ENCODE data around the gene PSMC3. TPM values are rescaled to one million over a fixed set of nuclear protein-coding genes. Genes with fewer than 3 reads are reported as not detected.
A peak's percentile ranks its signal among the peaks of the same experiment; 100 is the strongest.

Gene PSMC3
- total and polyA plus RNA-seq, 9 of the 15 experiments (the other 6 are each of a cell fraction or from before 2014, with no cell fraction given): 44.3 to 324 (median 240) TPM

- TF ChIP-seq ETS1 (conservative IDR thresholded peaks at IDR 0.05; ENCODE audit: control insufficient read depth, low read depth, low read length): peak; percentile 13; the same call in 1 of the 2 replicates
- TF ChIP-seq ETV5 (CRISPR knock-in tag; IDR thresholded peaks at IDR 0.05; ENCODE audit: low read depth): peak; percentile 38; the same call in 1 of the 2 replicates
- no peak for TF ChIP-seq HLTF (IDR thresholded peaks at IDR 0.05)
- peak; percentile 56 for TF ChIP-seq TAF1 (IDR thresholded peaks at IDR 0.05; ENCODE audit: control insufficient read depth, extremely low read depth, insufficient read depth, low read length, severe bottlenecking)
- no peak for TF ChIP-seq CEBPZ (IDR thresholded peaks at IDR 0.05; ENCODE audit: borderline replicate concordance, low read depth, low read length)
- TF ChIP-seq, protein P1, sequence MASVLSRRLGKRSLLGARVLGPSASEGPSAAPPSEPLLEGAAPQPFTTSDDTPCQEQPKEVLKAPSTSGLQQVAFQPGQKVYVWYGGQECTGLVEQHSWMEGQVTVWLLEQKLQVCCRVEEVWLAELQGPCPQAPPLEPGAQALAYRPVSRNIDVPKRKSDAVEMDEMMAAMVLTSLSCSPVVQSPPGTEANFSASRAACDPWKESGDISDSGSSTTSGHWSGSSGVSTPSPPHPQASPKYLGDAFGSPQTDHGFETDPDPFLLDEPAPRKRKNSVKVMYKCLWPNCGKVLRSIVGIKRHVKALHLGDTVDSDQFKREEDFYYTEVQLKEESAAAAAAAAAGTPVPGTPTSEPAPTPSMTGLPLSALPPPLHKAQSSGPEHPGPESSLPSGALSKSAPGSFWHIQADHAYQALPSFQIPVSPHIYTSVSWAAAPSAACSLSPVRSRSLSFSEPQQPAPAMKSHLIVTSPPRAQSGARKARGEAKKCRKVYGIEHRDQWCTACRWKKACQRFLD (CRISPR knock-in tag; IDR thresholded peaks at IDR 0.05): peak; percentile 89
- TF ChIP-seq ZNF589 (CRISPR knock-in tag; IDR thresholded peaks at IDR 0.05; ENCODE audit: low read depth): peak; percentile 87
- TF ChIP-seq SREBF1 (IDR thresholded peaks at IDR 0.05; ENCODE audit: borderline replicate concordance, low read depth, low read length): no peak
- TF ChIP-seq CBX8 (IDR thresholded peaks at IDR 0.05; ENCODE audit: borderline replicate concordance, extremely low read depth, low read depth, low read length, poor library complexity, severe bottlenecking): no peak
- TF ChIP-seq ARID2 (IDR thresholded peaks at IDR 0.05): 0 out of 2 replicates have a peak, but pooled peaks have one; percentile 18
- no peak; the same call in 1 of the 2 replicates for TF ChIP-seq PHB2 (IDR thresholded peaks at IDR 0.05; ENCODE audit: low read depth)
- no peak for TF ChIP-seq HNRNPL (IDR thresholded peaks at IDR 0.05; ENCODE audit: low read depth, low read length)
- TF ChIP-seq MEF2A (IDR thresholded peaks at IDR 0.05; ENCODE audit: control insufficient read depth, low read depth, low read length): 0 out of 2 replicates have a peak, but pooled peaks have one; percentile 16
- peak; percentile 56 for TF ChIP-seq EHMT2 (IDR thresholded peaks at IDR 0.05)
- peak; percentile 95 for TF ChIP-seq BHLHE40 (IDR thresholded peaks at IDR 0.05; ENCODE audit: low read length)
- TF ChIP-seq GABPA (tag; conservative IDR thresholded peaks at IDR 0.05; ENCODE audit: low read depth): peak; percentile 66
- TF ChIP-seq TBP (optimal IDR thresholded peaks at IDR 0.05; ENCODE audit: low read depth, low read length): peak; percentile 65
- TF ChIP-seq SPI1 (IDR thresholded peaks at IDR 0.05; ENCODE audit: borderline replicate concordance, low read depth, low read length): peak; percentile 74
- TF ChIP-seq TCF7 (IDR thresholded peaks at IDR 0.05; ENCODE audit: borderline replicate concordance): peak; percentile 83; the same call in 1 of the 2 replicates
- peak; percentile 19 to 96; a peak in 2 of 4 replicates for TF ChIP-seq RCOR1 (IDR thresholded peaks at IDR 0.05; ENCODE audit: borderline replicate concordance in 1 of 2, low read depth in 2 of 2, low read length in 2 of 2)
- TF ChIP-seq SMAD4 (CRISPR knock-in tag; conservative IDR thresholded peaks at IDR 0.05): peak; percentile 70; the same call in 1 of the 2 replicates
Measured at GRCh38 chr11:47378010-47378835, 48.0 kb downstream of the PSMC3 start, which contains the start of gene SPI1 (continued).
